PC-9 (cell line): ENCODE data around the gene VAC14.

Experiments
- EZH2 ChIP-seq: fragments of 200-600 bp; sonication (generic); IDR thresholded peaks from 2 replicates; pipeline ENCODE4 v1.8.0; 2017; ENCODE audit warnings: antibody characterized with exemption, low read depth
- TF ChIP-seq, protein P1 (sequence below): fragments of 200-600 bp; sonication (generic); conservative IDR thresholded peaks from 2 replicates; pipeline ENCODE4 v1.6.1; 2017; ENCODE audit warnings: mixed run types, antibody characterized with exemption, mild to moderate bottlenecking, moderate library complexity

DNA sequence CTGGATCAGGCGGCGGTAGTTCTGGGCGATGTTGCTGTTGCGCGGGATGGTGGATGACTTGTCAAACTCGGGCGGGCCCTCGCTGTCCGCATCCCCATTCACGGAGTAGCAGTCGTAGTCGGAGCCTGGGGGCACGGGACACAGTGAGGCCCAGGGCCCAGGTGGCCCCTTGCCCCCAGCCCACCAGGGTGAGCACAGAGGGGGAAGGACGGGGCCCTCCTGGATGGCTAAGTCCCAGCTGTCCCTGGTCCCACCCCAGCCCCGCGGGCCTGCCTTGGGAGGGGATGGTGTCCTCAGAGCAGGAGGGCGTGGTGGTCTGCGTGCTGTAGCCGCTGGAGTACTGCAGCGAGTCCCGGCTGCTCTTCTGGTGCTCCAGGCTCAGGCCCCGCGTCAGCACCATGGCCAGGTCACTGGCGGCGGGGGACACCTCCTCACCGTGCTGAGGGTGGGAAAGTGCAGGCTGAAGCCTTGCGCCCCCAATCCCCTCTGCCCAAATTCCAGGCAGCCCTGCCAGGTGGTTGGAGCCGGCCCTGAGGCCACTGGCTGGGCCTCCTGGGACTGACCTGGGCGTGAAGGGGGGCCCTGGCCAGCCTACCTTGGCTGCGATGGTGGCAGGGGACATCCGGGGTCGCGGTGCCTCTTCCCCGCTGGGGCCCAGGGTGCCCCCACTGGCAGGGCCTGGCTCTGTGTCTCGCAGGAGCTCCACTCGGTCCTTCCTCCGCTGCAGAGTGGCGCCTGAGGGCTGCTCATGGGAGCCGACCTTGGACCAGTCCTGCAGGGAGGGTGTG, 136.4 kb downstream of the VAC14 start:
- TF ChIP-seq, protein P1, sequence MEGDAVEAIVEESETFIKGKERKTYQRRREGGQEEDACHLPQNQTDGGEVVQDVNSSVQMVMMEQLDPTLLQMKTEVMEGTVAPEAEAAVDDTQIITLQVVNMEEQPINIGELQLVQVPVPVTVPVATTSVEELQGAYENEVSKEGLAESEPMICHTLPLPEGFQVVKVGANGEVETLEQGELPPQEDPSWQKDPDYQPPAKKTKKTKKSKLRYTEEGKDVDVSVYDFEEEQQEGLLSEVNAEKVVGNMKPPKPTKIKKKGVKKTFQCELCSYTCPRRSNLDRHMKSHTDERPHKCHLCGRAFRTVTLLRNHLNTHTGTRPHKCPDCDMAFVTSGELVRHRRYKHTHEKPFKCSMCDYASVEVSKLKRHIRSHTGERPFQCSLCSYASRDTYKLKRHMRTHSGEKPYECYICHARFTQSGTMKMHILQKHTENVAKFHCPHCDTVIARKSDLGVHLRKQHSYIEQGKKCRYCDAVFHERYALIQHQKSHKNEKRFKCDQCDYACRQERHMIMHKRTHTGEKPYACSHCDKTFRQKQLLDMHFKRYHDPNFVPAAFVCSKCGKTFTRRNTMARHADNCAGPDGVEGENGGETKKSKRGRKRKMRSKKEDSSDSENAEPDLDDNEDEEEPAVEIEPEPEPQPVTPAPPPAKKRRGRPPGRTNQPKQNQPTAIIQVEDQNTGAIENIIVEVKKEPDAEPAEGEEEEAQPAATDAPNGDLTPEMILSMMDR = no peak
- TF ChIP-seq EZH2 = no peak
